Thyroid gland (tissue), 4 donors: ENCODE measurements around the gene LXN.

Experiments
- POLR2A ChIP-seq, 2 donors: fragments of 450-650 bp; IDR thresholded peaks; one replicate each; pipeline ENCODE4 v1.6.1; 2017; ENCODE audit warnings: antibody characterized with exemption in 2 of 2, mild to moderate bottlenecking in 2 of 2, moderate library complexity in 1 of 2
- TF ChIP-seq, protein P1 (sequence below), 6 experiments: fragments of 200-600 bp in 3 of 6; fragments of 450-650 bp in 3 of 6; sonication (generic) in 3 of 6; IDR thresholded peaks; one replicate each; pipeline ENCODE4 v1.5.1; 2016 to 2019; ENCODE audit warnings: antibody characterized with exemption in 6 of 6, mild to moderate bottlenecking in 2 of 6, inconsistent platforms in 1 of 6, moderate library complexity in 1 of 6

DNA sequence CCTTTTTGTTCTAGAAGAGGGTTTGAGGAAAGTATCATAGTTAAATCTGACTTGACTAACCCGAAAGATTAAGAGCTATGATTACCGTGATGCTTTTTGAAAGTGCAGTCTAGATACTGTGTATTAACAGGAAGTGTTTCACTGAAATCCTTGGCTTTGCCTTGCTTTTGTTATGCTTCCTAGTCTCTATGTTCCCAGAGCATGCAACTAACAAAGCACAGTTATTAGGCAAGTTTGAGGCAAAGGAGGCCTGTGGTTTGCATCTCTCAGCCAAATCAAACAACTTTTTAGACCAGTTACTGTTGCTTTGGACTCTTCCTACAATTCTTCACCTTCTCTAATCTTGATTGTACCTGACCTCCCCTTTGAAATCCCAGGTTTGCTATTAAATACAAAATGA is 3.9 kb downstream of the LXN start:
- TF ChIP-seq, protein P1, sequence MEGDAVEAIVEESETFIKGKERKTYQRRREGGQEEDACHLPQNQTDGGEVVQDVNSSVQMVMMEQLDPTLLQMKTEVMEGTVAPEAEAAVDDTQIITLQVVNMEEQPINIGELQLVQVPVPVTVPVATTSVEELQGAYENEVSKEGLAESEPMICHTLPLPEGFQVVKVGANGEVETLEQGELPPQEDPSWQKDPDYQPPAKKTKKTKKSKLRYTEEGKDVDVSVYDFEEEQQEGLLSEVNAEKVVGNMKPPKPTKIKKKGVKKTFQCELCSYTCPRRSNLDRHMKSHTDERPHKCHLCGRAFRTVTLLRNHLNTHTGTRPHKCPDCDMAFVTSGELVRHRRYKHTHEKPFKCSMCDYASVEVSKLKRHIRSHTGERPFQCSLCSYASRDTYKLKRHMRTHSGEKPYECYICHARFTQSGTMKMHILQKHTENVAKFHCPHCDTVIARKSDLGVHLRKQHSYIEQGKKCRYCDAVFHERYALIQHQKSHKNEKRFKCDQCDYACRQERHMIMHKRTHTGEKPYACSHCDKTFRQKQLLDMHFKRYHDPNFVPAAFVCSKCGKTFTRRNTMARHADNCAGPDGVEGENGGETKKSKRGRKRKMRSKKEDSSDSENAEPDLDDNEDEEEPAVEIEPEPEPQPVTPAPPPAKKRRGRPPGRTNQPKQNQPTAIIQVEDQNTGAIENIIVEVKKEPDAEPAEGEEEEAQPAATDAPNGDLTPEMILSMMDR (IDR thresholded peaks at IDR 0.05), result no peak
- no peak for TF ChIP-seq POLR2A (IDR thresholded peaks at IDR 0.05)
